Cardiac muscle cell (in vitro differentiated cells and primary cell): ENCODE results near the gene CLDN4. TPM values are rescaled to one million over a fixed set of nuclear protein-coding genes. Genes with fewer than 3 reads are reported as not detected.

Experiments
- DNase-seq, 2 donors: peaks; one replicate each; pipeline versions ENCODE4 v3.0.0 to v3.0.0-alpha.2; 2010 to 2017; ENCODE audit warnings: low read depth in 1 of 2, low spot score in 1 of 2
- H3K27ac ChIP-seq: fragments of 200-600 bp; sonication (generic); 2 replicates; pipeline ENCODE4 v1.5.1; 2016
- H3K27me3 ChIP-seq: fragments of 200-600 bp; sonication (generic); 2 replicates; pipeline ENCODE4 v1.6.0; 2016; ENCODE audit warnings: control low read depth
- H3K36me3 ChIP-seq: fragments of 200-600 bp; sonication (generic); 2 replicates; pipeline ENCODE4 v1.5.1; 2016; ENCODE audit warnings: control low read depth
- H3K4me1 ChIP-seq: fragments of 200-600 bp; sonication (generic); 2 replicates; pipeline ENCODE4 v1.8.1; 2017; ENCODE audit warnings: low read depth, mild to moderate bottlenecking, mixed run types
- H3K4me3 ChIP-seq: fragments of 200-600 bp; sonication (generic); 2 replicates; pipeline ENCODE4 v1.5.1; 2016; ENCODE audit warnings: mild to moderate bottlenecking
- H3K9me3 ChIP-seq: fragments of 200-600 bp; sonication (generic); 2 replicates; pipeline ENCODE4 v1.5.1; 2017; ENCODE audit warnings: low read depth, mild to moderate bottlenecking, control low read depth
- polyA plus RNA-seq: library from polyadenylated mRNA; unstranded; fragments of >200 nt; fragmentation: Nextera tagmentation; extraction: Ambion mirVana; gene quantifications from 2 replicates; pipeline ENCODE4 v1.2.1, GENCODE V29; 2016
- total RNA-seq: library from RNA; depleted of rRNA; stranded (reverse); fragments of >200 nt; gene quantifications from 2 replicates; pipeline ENCODE4 v1.2.3, GENCODE V29; 2016
- TF ChIP-seq, protein P1 (sequence below): IDR thresholded peaks from 2 replicates; pipeline ENCODE4 v1.5.1; 2012; ENCODE audit warnings: low read depth, mild to moderate bottlenecking, low read length

Gene CLDN4
- total and polyA plus RNA-seq, 2 experiments from 2014 or later = 0.48 to 1.9 TPM

DNA sequence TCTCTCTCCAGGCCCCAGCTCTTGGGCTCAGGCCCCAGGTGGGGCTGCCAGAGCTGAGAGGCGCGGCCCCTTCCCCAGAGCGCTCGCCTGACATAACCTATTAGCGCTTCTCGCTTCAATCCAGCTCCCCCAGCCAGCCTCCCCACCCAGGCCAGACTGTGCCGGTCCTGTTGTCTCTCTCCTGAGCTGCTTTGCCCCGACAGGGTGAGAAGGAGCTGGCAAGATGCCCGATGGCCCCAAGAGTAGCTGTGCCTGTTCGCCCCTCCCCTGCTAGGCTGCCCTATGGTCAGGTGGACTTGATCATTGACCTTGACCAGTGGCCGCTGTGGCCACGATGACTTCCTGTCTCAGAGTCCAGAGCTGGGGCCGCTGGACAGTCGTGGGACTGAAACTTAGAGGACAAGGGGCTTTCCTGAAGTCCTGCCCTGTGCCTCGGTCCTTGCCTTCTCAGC lies 39.3 kb downstream of the CLDN4 start:
- Histone ChIP-seq H3K9me3 (no peaks in the 10 kb centered on the region), H3K4me3 (no peak overlapping the region), H3K36me3 (no peaks in the 10 kb centered on the region), H3K4me1 (peaks cover 12% of the 10 kb centered on the region), H3K27me3 (no peaks in the 10 kb centered on the region), H3K27ac (no peak overlapping the region)
- peak in 1 of 2 donors; percentile 31 for DNase-seq
- TF ChIP-seq, protein P1, sequence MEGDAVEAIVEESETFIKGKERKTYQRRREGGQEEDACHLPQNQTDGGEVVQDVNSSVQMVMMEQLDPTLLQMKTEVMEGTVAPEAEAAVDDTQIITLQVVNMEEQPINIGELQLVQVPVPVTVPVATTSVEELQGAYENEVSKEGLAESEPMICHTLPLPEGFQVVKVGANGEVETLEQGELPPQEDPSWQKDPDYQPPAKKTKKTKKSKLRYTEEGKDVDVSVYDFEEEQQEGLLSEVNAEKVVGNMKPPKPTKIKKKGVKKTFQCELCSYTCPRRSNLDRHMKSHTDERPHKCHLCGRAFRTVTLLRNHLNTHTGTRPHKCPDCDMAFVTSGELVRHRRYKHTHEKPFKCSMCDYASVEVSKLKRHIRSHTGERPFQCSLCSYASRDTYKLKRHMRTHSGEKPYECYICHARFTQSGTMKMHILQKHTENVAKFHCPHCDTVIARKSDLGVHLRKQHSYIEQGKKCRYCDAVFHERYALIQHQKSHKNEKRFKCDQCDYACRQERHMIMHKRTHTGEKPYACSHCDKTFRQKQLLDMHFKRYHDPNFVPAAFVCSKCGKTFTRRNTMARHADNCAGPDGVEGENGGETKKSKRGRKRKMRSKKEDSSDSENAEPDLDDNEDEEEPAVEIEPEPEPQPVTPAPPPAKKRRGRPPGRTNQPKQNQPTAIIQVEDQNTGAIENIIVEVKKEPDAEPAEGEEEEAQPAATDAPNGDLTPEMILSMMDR = no peak

DNA sequence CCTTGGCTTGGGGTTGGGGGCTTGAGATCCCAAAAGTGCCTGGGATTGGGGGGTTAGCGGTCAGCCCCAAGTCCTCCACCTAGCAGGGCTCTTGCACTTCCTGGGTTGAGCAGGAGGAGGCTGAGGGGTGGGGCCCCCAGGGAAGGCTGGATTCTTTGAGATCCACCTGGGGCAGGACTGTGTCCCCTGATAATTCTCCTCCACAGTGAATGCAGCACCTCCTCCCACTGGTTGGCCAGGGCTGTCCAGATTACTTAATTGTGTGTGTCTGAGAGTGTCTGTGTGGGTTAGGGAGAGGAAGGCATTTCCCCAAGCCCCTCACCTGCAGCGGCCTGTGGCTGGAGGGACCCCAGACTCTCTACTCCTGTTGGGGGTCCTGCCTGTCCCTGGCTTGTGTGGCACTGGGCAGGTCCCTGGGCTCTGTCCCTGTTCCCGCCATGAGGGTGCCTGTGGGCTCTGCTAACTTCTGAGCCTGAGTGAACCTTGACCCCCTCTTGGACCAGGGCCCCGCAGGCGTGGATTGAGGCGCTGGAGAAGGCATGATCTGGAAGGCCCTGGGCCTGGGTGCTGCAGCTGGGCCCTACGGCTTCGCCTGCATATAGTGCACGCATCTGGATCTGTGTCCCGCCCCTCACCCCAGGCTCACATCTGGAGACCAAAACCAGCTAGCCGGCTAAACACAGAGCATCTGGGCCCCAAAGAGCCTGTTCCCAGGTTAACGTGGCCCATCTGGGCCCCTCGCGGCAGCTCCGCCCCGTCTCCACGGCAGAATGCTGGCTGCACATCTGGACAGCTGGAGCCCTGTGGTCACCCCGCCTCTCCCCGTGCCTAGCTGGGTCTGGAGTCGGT lies 40.6 kb downstream of the CLDN4 start:
- TF ChIP-seq, protein P1 = no peak
- Histone ChIP-seq H3K36me3 (no peaks in the 10 kb centered on the region), H3K4me1 (peaks cover 12% of the 10 kb centered on the region), H3K4me3 (no peak overlapping the region), H3K9me3 (no peaks in the 10 kb centered on the region), H3K27me3 (no peaks in the 10 kb centered on the region), H3K27ac (no peak overlapping the region)
- no peak for DNase-seq

DNA sequence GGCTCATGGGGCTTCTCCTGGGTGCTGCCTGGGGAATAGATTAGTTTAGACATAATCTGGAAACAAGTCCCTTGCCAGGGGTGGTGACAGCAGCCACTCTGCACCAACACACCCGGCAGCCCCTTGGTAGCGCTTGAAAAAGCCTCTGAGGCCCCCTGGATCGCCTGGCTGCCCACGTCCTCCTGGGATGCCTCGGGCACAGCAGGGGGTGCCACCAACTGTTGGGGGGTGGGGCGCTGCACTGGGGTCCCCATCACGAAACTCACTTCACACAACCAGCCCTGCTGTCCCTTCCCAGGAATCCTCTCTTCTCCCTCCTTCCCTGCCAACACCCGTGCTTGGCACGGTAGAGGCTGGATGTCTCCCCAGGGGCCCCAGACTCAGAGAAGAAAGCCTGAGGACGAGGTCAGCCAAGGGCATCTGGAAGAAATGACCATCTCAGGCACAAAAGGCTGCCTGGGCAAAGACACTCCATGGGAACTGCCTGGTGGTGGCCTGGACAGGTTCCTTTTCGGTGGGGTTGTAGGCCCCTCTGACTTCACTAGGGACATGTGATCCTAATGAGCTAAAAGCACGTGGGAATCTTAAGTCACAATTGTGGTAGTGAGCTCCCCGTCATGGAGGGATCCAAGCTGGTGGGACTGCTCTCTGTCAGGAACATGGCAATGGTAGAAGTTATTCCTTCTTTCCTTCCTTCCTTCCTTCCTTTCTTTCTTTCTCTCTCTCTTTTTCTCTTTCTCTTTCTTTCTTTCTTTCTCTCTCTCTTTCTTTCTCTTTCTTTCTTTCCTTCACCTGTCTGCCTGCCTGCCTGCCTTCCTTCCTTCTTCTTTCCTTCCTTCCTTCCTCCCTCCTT lies 41.5 kb downstream of the CLDN4 start:
- Histone ChIP-seq H3K27ac (no peak overlapping the region), H3K4me1 (peaks cover 12% of the 10 kb centered on the region), H3K4me3 (no peak overlapping the region), H3K36me3 (no peaks in the 10 kb centered on the region), H3K27me3 (no peaks in the 10 kb centered on the region), H3K9me3 (no peaks in the 10 kb centered on the region)
- TF ChIP-seq, protein P1 = no peak
- no peak for DNase-seq

DNA sequence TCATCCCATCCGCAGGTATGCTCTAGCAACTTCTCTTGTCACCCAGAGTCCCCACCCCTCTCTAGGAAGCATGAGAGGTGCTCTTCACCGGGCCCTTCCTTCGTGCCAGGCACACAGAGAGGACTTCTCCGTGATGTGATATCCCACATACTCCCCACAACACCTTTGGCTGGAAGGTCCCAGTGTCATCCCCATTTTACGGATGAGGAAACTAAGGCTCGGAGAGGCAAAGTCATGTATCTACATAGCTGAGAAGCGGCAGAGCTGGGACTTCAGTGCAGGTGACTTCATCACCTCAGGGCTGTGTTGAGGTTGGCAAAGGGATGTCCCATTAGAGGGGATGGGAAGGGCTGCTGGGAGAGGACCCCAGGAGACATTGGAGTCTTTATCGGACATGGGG lies 45.6 kb downstream of the CLDN4 start:
- no peaks in the 10 kb centered on the region for H3K36me3 ChIP-seq

DNA sequence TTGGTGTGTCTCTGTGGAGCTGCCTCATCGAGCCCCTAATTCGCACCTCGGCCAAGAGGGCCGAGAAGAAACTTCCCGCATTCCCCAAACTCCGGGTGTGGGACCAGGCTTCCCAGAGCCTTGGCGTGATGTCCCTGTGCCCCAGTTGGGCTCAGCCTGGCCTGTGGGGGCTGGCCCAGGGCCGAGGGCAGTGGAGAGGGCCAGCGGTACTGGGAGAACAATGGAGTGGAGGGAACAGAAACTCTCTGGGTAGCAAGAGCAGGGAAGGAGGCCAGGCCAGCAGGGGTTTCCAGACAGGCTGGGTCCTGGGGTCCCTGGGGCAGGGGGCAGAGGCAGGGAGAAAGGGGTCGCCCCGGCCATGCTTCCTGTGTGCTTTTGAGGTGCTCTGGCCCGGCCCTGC lies 46.2 kb downstream of the CLDN4 start:
- Histone ChIP-seq H3K36me3 (no peaks in the 10 kb centered on the region), H3K4me3 (no peak overlapping the region), H3K9me3 (no peaks in the 10 kb centered on the region), H3K27me3 (peaks cover 23% of the 10 kb centered on the region), H3K4me1 (no peaks in the 10 kb centered on the region), H3K27ac (no peak overlapping the region)
- TF ChIP-seq, protein P1 = no peak
- no peak for DNase-seq

More for the DNA sequence above, 45.6 kb downstream of the CLDN4 start:
- TF ChIP-seq, protein P1 = no peak
- Histone ChIP-seq H3K4me1 (no peaks in the 10 kb centered on the region), H3K27me3 (peaks cover 17% of the 10 kb centered on the region), H3K9me3 (no peaks in the 10 kb centered on the region), H3K27ac (no peak overlapping the region), H3K4me3 (no peak overlapping the region)
- no peak for DNase-seq
